HEK293 (cell line): ENCODE data around the gene ZSCAN10.
"Not testable (repeated sequence)": the region's sequence is repeated elsewhere in the genome, so short reads cannot be mapped to it uniquely, and the experiment has no call there.

ENCODE experiments used
- CTCF ChIA-PET: fragments of 350-600 bp; formaldehyde crosslinking; extraction: SDS; loops from one replicate; lab custom pipeline; 2021; ENCODE audit warnings: antibody characterized with exemption; lab: Yijun Ruan, JAX
- POLR2A ChIA-PET: fragments of 300-600 bp; formaldehyde crosslinking; extraction: SDS; loops from one replicate; lab custom pipeline; 2020; ENCODE audit warnings: antibody characterized with exemption, inconsistent platforms; lab: Yijun Ruan, JAX
- H3K27ac ChIP-seq: fragments of 200-500 bp; sonication (Bioruptor generic); 2 replicates; pipeline ENCODE4 v1.5.1; 2014; ENCODE audit warnings: low read depth, low read length, control low read depth, inconsistent platforms; ENCODE audit errors: extremely low read depth
- H3K36me3 ChIP-seq, 2 experiments: fragments of 200-500 bp in 1 of 2; sonication (Bioruptor generic) in 1 of 2; 1 replicate in 1 of 2; 2 replicates in 1 of 2; pipeline ENCODE4 v1.5.1; 2014 to 2017; ENCODE audit warnings: inconsistent platforms in 2 of 2, low read length in 2 of 2; ENCODE audit not compliant: control insufficient read depth in 2 of 2, insufficient read depth in 1 of 2
- H3K4me1 ChIP-seq: fragments of 200-500 bp; sonication (Bioruptor generic); 2 replicates; pipeline ENCODE4 v1.5.1; 2014; ENCODE audit warnings: mild to moderate bottlenecking, low read length, inconsistent platforms; ENCODE audit not compliant: control insufficient read depth, insufficient read depth
- H3K4me3 ChIP-seq: 2 replicates; pipeline ENCODE4 v1.5.1; 2011; ENCODE audit warnings: low read depth, mild to moderate bottlenecking, control low read depth, low read length, moderate library complexity
- H3K9me3 ChIP-seq: fragments of 200-500 bp; sonication (Bioruptor generic); 2 replicates; pipeline ENCODE4 v1.5.1; 2014; ENCODE audit warnings: low read depth, low read length, inconsistent platforms; ENCODE audit not compliant: control insufficient read depth, insufficient read depth
- GLIS1 ChIP-seq: fragments of 450-650 bp; formaldehyde crosslinking; IDR thresholded peaks from 2 replicates; pipeline ENCODE4 v1.5.1; 2016; ENCODE audit warnings: missing biosample characterization, missing genetic modification characterization
- IKZF3 ChIP-seq: fragments of 450-650 bp; IDR thresholded peaks from 2 replicates; pipeline ENCODE4 v1.5.0; 2018; ENCODE audit warnings: missing biosample characterization, mild to moderate bottlenecking, missing genetic modification characterization, moderate library complexity
- INSM2 ChIP-seq: fragments of 450-650 bp; formaldehyde crosslinking; IDR thresholded peaks from 2 replicates; pipeline ENCODE4 v1.5.1; 2016; ENCODE audit warnings: missing biosample characterization, missing genetic modification characterization
- KLF17 ChIP-seq: fragments of 450-650 bp; formaldehyde crosslinking; IDR thresholded peaks from 2 replicates; pipeline ENCODE4 v1.5.1; 2016; ENCODE audit warnings: missing biosample characterization, missing genetic modification characterization
- SCRT1 ChIP-seq: fragments of 450-650 bp; formaldehyde crosslinking; IDR thresholded peaks from 2 replicates; pipeline ENCODE4 v1.5.1; 2016; ENCODE audit warnings: missing biosample characterization, missing genetic modification characterization, borderline replicate concordance
- SCRT2 ChIP-seq: fragments of 450-650 bp; formaldehyde crosslinking; IDR thresholded peaks from 2 replicates; pipeline ENCODE4 v1.5.1; 2016; ENCODE audit warnings: missing biosample characterization, missing genetic modification characterization
- SP2 ChIP-seq: fragments of 450-650 bp; formaldehyde crosslinking; IDR thresholded peaks from 2 replicates; pipeline ENCODE4 v1.5.1; 2016; ENCODE audit warnings: missing biosample characterization, missing genetic modification characterization
- SP3 ChIP-seq: fragments of 450-650 bp; formaldehyde crosslinking; IDR thresholded peaks from 2 replicates; pipeline ENCODE4 v1.5.1; 2016; ENCODE audit warnings: missing biosample characterization, missing genetic modification characterization
- ZBTB1 ChIP-seq: fragments of 450-650 bp; formaldehyde crosslinking; IDR thresholded peaks from 2 replicates; pipeline ENCODE4 v1.5.1; 2016; ENCODE audit warnings: missing biosample characterization, missing genetic modification characterization
- ZBTB21 ChIP-seq: fragments of 450-650 bp; formaldehyde crosslinking; IDR thresholded peaks from 2 replicates; pipeline ENCODE4 v1.5.1; 2017; ENCODE audit warnings: missing biosample characterization, missing genetic modification characterization
- ZFHX2 ChIP-seq: fragments of 450-650 bp; formaldehyde crosslinking; conservative IDR thresholded peaks from 2 replicates; pipeline ENCODE4 v1.5.1; 2016; ENCODE audit warnings: missing biosample characterization, missing genetic modification characterization
- ZNF132 ChIP-seq: fragments of 450-650 bp; formaldehyde crosslinking; IDR thresholded peaks from 2 replicates; pipeline ENCODE4 v1.5.1; 2017; ENCODE audit warnings: missing biosample characterization, missing genetic modification characterization, borderline replicate concordance
- ZNF292 ChIP-seq: fragments of 450-650 bp; formaldehyde crosslinking; IDR thresholded peaks from 2 replicates; pipeline ENCODE4 v1.5.1; 2016; ENCODE audit warnings: low read depth, missing biosample characterization, missing genetic modification characterization, borderline replicate concordance
- ZNF501 ChIP-seq: fragments of 450-650 bp; formaldehyde crosslinking; IDR thresholded peaks from 2 replicates; pipeline ENCODE4 v1.5.1; 2016; ENCODE audit warnings: missing biosample characterization, missing genetic modification characterization
- ZNF561 ChIP-seq: fragments of 450-650 bp; IDR thresholded peaks from 2 replicates; pipeline ENCODE4 v1.5.1; 2018; ENCODE audit warnings: missing biosample characterization, missing genetic modification characterization, borderline replicate concordance
- ZNF571 ChIP-seq: fragments of 450-650 bp; formaldehyde crosslinking; IDR thresholded peaks from 2 replicates; pipeline ENCODE4 v1.5.0; 2017; ENCODE audit warnings: missing biosample characterization, missing genetic modification characterization
- ZNF624 ChIP-seq: fragments of 450-650 bp; formaldehyde crosslinking; IDR thresholded peaks from 2 replicates; pipeline ENCODE4 v1.5.1; 2017; ENCODE audit warnings: missing biosample characterization, missing genetic modification characterization
- ZNF645 ChIP-seq: fragments of 450-650 bp; formaldehyde crosslinking; IDR thresholded peaks from 2 replicates; pipeline ENCODE4; 2016; ENCODE audit warnings: missing biosample characterization, missing genetic modification characterization
- ZNF692 ChIP-seq: fragments of 450-650 bp; formaldehyde crosslinking; IDR thresholded peaks from 2 replicates; pipeline ENCODE4 v1.5.1; 2016; ENCODE audit warnings: missing biosample characterization, missing genetic modification characterization
- ZNF791 ChIP-seq: fragments of 450-650 bp; formaldehyde crosslinking; IDR thresholded peaks from 2 replicates; pipeline ENCODE4 v1.5.1; 2016; ENCODE audit warnings: missing biosample characterization, missing genetic modification characterization

Gene ZSCAN10

GRCh38 chr16:3084491-3084890 lies 14.6 kb downstream of the ZSCAN10 start:
- Histone ChIP-seq H3K4me3 (no peak overlapping the region), H3K36me3 (no peaks in the 10 kb centered on the region)
- CTCF ChIA-PET = interaction anchor here (0.7 to 1.1 kb wide), 2 partner anchors 31 to 44 kb away, joined by 3 read pairs; no protein-coding TSS in a partner anchor
- POLR2A ChIA-PET = no interaction called here
- TF ChIP-seq ZNF645 (tag by site-specific recombination) (no peak), INSM2 (tag by site-specific recombination) (no peak), ZBTB1 (tag by site-specific recombination) (no peak), ZNF132 (tag by site-specific recombination) (no peak), ZBTB21 (tag by site-specific recombination) (no peak), SCRT2 (tag by site-specific recombination) (peak; percentile 43), ZNF561 (tag by site-specific recombination) (no peak), IKZF3 (tag by site-specific recombination) (no peak), SP2 (no peak), GLIS1 (tag by site-specific recombination) (no peak), ZNF624 (no peak), ZNF791 (tag by site-specific recombination) (no peak), SCRT1 (tag by site-specific recombination) (0 out of 2 replicates have a peak, but pooled peaks have one; percentile 38), KLF17 (tag by site-specific recombination) (no peak)
- TF ChIP-seq, all 188 proteins: peak for 2
- Histone ChIP-seq H3K4me1 (no peaks in the 10 kb centered on the region), H3K9me3 (no peaks in the 10 kb centered on the region), H3K27ac (no peak overlapping the region)

- not testable (repeated sequence) for H3K9me3 ChIP-seq, H3K36me3 ChIP-seq, H3K4me1 ChIP-seq, H3K27ac ChIP-seq, H3K4me3 ChIP-seq
- CTCF ChIA-PET = interaction anchor here (0.6 to 1.3 kb wide), 6 partner anchors 20 to 68 kb away, joined by 3 to 5 read pairs (median 3); no protein-coding TSS in a partner anchor
- POLR2A ChIA-PET = interaction anchor here (1.1 kb wide), 1 partner anchor 14 kb away, joined by 4 read pairs; no protein-coding TSS in a partner anchor
Measured at GRCh38 chr16:3083408-3083807, 15.7 kb downstream of the ZSCAN10 start.

GRCh38 chr16:3081957-3082356 lies 17.1 kb downstream of the ZSCAN10 start:
- CTCF ChIA-PET = interaction anchor here (0.5 to 1.3 kb wide), 2 partner anchors 24 to 1113 kb away, joined by 4 to 5 read pairs; no protein-coding TSS in a partner anchor
- H3K36me3 ChIP-seq, H3K27ac ChIP-seq, H3K9me3 ChIP-seq, POLR2A ChIA-PET, H3K4me1 ChIP-seq, H3K4me3 ChIP-seq: not testable (repeated sequence)

GRCh38 chr16:3080024-3080423 lies 19.1 kb downstream of the ZSCAN10 start:
- Histone ChIP-seq H3K36me3 (no peaks in the 10 kb centered on the region), H3K4me3 (no peak overlapping the region), H3K27ac (no peak overlapping the region), H3K9me3 (no peaks in the 10 kb centered on the region), H3K4me1 (no peaks in the 10 kb centered on the region)
- POLR2A ChIA-PET = no interaction called here
- CTCF ChIA-PET = interaction anchor here (1.1 to 1.7 kb wide), 3 partner anchors 18 to 21 kb away, joined by 4 to 5 read pairs (median 5); no protein-coding TSS in a partner anchor
- TF ChIP-seq SP3 (tag by site-specific recombination) (no peak), ZNF692 (tag by site-specific recombination) (no peak), ZNF501 (tag by site-specific recombination) (no peak), ZNF571 (tag by site-specific recombination) (no peak), ZFHX2 (tag by site-specific recombination) (no peak), ZNF292 (tag by site-specific recombination) (no peak)
